Kidney glomerular epithelial cell (primary cell): ENCODE measurements around the gene KRTAP13-1.
A peak's percentile ranks its signal among the peaks of the same experiment; 100 is the strongest.

Source experiments
- DNase-seq: peaks from one replicate; lab custom pipeline; 2025; lab: John Stamatoyannopoulos, UW

Gene KRTAP13-1, protein sequence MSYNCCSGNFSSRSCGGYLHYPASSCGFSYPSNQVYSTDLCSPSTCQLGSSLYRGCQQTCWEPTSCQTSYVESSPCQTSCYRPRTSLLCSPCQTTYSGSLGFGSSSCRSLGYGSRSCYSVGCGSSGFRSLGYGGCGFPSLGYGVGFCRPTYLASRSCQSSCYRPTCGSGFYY

GRCh38 chr21:30395731-30396130 is at the start of gene KRTAP13-1:
Gene KRTAP13-1, plus strand, starts transcription at chr21:30396031. Its CDS starts 56 bp downstream, at chr21:30396087.
- no peak for DNase-seq

GRCh38 chr21:30348506-30348905 is 47.3 kb upstream of the KRTAP13-1 start, which contains the start of gene KRTAP23-1:
Gene KRTAP23-1, minus strand, starts transcription at chr21:30348606. Its CDS starts 0 bp downstream, at chr21:30348606.
- DNase-seq: no peak

GRCh38 chr21:30349572-30349971 is 46.3 kb upstream of the KRTAP13-1 start:
- DNase-seq: no peak

DNA sequence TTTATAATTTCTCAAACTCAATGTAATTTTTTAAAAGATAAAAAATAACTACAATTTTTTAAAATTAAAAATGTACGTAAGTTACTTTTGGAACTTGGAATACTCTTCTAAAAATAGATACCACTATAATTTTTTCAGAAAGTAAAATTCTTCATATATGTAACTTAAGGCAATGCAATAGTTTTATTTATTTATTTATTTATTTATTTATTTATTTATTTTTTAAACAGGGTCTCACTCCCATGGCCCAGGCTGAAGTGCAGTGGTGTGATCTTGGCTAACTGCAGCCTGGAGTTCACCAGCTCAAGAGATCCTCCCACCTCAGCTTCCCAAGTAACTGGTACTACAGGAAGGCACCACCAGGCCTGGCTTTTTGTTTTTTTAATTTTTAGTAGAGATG is 44.3 kb upstream of the KRTAP13-1 start:
- no peak for DNase-seq

GRCh38 chr21:30354308-30355005 is 41.4 kb upstream of the KRTAP13-1 start:
- no peak for DNase-seq

DNA sequence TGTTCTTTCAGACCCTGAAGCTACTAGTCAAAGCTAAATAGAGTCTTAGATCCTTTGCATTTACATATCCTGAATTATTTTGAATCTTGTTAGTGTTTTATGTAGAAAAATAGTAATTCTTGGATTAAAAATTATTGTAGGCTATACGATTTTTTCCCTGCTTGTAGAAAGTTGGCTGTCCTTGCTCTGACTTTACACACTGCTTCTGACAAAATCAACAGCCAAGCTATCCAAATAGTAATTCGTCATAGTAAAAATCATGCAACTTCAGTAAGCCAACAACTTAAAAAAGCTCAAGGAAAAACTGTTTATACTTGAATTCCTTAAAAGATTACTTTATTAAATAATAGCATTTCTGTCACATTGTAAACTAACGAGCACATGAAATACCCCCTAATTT is 39.9 kb upstream of the KRTAP13-1 start:
- DNase-seq: no peak

DNA sequence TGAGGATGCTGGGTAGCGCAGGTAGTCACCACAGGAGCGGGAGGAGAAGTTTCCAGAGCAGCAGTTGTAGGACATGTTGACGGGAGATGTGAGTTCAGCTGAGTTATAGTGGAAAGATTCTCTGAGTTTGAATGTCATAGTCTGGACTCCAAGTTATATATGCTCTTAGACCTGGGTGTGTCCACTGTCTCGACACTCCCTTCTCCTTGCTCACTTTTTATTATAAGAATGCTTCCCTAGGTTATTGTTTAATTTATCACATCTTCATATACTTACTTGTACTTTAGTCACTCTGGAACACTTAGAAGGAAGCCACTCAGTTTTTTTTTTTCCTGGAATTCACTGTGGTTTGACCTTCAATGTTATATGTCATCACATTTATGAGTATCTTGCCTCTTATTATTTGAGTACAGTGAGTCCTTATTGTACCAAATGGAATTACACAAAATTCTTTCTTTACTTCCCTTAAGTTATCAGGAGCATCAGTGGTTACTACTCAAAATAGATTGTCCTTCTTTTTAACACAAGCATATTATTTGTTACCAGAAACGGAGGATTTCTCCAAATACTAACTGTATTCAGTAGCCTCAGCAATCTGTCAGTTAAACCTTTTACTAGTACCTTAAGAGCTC is 23.6 kb upstream of the KRTAP13-1 start, which contains the start of gene KRTAP13-2:
KRTAP13-2 (minus strand) TSS at position 133 of the 632 bp plus-strand sequence; CDS start at position 75, 58 bp downstream.
- no peak for DNase-seq

GRCh38 chr21:30382201-30382600 is 13.6 kb upstream of the KRTAP13-1 start:
- DNase-seq: no peak

- no peak for DNase-seq
Observed at GRCh38 chr21:30391492-30392025, 4.3 kb upstream of the KRTAP13-1 start.

- peak; percentile 6 for DNase-seq
Observed at GRCh38 chr21:30408782-30409494, 13.1 kb downstream of the KRTAP13-1 start.

- no peak for DNase-seq
Observed at GRCh38 chr21:30415993-30416392, 20.2 kb downstream of the KRTAP13-1 start.

GRCh38 chr21:30425826-30426225 is 30.0 kb downstream of the KRTAP13-1 start, which contains the start of gene KRTAP13-3:
Gene KRTAP13-3, minus strand, starts transcription at chr21:30425926. Its CDS starts 14 bp downstream, at chr21:30425912.
- DNase-seq: no peak

GRCh38 chr21:30426731-30427130 is 30.9 kb downstream of the KRTAP13-1 start:
- no peak for DNase-seq

- no peak for DNase-seq
Observed at GRCh38 chr21:30430170-30430655, 34.4 kb downstream of the KRTAP13-1 start, which contains the start of gene KRTAP13-4. Gene KRTAP13-4, plus strand, starts transcription at chr21:30430220. Its CDS starts 56 bp downstream, at chr21:30430276.

GRCh38 chr21:30434033-30434631 is 38.3 kb downstream of the KRTAP13-1 start:
- peak; percentile 2 for DNase-seq

DNA sequence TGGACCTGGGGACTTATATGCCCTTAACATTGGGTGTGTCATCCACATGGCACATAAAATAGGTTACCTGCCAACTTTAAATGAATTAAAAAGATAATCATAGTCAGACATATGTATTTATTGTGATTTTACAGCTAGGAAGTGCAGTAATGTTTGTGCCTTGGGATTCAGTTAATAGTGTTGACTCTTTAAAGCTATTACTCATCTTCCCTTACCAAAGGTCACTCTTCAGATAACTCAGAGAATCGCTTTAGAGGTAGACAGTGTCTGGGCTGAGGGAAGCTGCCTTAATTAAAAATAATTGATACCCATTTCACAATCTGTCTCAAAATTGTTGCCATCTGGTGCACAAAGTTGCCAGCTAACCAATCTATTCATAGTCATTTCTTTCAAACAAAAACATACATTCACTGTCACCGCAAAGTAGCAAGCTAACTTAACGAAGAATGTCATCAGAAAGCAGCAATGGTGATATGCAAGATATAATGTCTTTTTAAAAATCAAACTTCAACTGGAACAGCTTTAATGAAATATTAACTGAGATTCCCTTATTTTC is 41.3 kb downstream of the KRTAP13-1 start:
- DNase-seq: no peak

DNA sequence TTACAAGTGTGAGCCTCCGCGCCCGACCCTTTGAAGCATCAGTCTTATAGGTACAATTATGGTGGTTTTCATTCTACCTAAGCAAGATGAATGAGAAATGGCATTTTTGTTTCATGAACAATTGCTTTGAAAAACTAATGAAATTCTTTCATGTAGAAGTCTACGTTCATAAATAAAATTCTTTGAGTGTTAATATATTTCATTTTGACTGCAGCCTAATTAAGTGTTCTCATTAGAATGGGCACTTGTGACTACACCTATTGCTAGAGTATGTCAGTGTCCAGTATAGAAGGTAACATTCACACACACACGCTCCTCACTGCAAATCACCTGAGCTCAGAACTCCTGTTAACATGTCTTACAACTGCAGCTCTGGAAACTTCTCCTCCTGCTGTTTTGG is 44.1 kb downstream of the KRTAP13-1 start, which contains the start of gene KRTAP15-1:
KRTAP15-1 (plus strand) TSS at position 301 of the 400 bp plus-strand sequence; CDS start at position 354, 53 bp downstream.
- DNase-seq: no peak

DNA sequence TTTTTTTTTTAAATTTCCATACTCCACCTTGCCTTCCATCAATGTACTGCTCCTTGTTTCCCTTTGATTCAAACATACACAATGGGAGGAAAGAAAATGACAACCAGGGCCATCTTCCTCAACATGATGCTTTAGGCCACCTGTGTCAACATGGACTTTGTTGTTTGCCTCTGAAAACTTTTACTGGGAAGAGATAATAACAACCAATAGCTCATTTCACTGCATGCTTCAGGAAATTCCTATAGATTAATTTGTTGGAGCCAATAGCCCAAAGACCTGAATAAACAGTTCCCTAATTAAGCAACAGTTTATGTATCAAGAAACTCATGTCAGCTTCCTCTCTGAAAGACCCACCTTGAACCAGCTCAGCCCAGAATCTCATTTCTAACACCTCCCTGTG is 47.4 kb downstream of the KRTAP13-1 start:
- DNase-seq: no peak

DNA sequence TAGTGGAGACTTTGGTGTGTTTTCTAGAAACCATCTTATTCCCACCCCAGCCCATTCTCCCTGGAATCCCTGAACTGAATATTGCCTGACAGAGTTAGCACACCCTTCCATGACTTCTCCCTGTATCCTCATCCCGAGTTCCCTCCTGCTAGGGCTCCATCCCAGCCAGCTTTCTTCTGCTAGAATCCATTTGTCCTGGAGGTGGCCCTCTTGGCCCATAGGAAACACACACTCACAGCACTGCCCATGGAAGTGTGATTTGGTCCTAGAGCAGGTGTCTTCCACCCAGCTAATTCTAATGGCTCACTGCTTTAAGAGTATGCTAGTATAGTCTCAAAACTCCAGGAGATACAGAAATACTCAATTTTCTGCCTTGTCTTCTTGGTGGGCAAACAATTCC is 48.4 kb downstream of the KRTAP13-1 start:
- no peak for DNase-seq
